ENCODE data around the gene TMEM33. TPM values are rescaled to one million over a fixed set of nuclear protein-coding genes. Genes with fewer than 3 reads are reported as not detected.

The TMEM33 gene
- total RNA-seq, 1 donor from 2014 or later: 64.3 TPM

GRCh38 chr4:41994461-41994985 is 59.3 kb downstream of the TMEM33 start:
- DNase-seq (ENCODE audit: low spot score): no peak

- DNase-seq (ENCODE audit: low spot score): no peak
These were observed 62.8 kb downstream of the TMEM33 start for GRCh38 chr4:41998019-41998418.

GRCh38 chr4:41999321-41999720 is 64.1 kb downstream of the TMEM33 start:
- DNase-seq (ENCODE audit: low spot score): no peak

- DNase-seq (ENCODE audit: low spot score): no peak
These were observed 73.0 kb downstream of the TMEM33 start for GRCh38 chr4:42008011-42008786.

Other genes starting within 250 kb of the TMEM33 start
- gene PHOX2B, start 186.7 kb upstream of the TMEM33 start, total RNA-seq: 0.26 TPM
- gene DCAF4L1, start 46.3 kb downstream of the TMEM33 start, total RNA-seq: 0.12 TPM
- 51.9 TPM for gene SLC30A9, start 55.1 kb downstream of the TMEM33 start, total RNA-seq
- gene BEND4, start 217.2 kb downstream of the TMEM33 start, total RNA-seq: 0.20 TPM